Activated CD4-positive, CD25-positive, alpha-beta regulatory T cell treated with anti-CD3 and anti-CD28 coated beads, Interleukin-2, amount 50 U/mL, for 72 hours (primary cell): ENCODE results near the gene CSNK2B.

Experiments
- DNase-seq: peaks from one replicate; pipeline ENCODE4 v3.0.0; 2021

CSNK2B gene

DNA sequence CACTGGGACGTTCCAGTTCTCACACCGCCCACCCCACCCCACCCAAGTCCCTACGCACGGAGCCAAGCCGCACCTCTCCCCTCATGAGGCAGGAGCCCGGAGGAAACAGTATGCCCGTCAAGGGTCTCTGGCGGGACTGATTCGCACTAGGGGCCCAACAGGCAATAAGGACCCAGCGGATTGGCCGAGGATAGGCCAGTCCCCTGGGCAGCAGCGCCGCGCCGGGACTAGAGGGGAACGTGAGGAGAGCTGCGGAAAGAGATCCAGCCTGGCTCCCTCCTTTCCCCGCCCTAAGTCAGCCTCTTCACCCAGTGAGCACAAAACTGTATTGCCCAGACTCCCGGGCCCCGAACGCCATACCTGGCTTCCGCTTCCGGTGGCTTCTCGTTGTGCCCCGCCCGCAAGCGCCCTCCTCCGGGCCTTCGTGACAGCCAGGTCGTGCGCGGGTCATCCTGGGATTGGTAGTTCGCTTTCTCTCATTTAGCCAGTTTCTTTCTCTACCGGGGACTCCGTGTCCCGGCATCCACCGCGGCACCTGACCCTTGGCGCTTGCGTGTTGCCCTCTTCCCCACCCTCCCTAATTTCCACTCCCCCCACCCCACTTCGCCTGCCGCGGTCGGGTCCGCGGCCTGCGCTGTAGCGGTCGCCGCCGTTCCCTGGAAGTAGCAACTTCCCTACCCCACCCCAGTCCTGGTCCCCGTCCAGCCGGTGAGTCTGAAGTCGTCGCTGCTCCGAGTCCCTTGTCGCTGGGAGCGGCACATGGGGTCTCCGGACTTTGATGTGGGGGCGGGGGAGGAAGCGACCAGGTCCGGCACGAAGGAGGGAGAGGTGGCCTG is at the start of gene CSNK2B:
CSNK2B (plus strand) TSS at position 580 of the 836 bp plus-strand sequence. CDS start 752 bp downstream, outside the sequence.
- DNase-seq, result peak; percentile 94

DNA sequence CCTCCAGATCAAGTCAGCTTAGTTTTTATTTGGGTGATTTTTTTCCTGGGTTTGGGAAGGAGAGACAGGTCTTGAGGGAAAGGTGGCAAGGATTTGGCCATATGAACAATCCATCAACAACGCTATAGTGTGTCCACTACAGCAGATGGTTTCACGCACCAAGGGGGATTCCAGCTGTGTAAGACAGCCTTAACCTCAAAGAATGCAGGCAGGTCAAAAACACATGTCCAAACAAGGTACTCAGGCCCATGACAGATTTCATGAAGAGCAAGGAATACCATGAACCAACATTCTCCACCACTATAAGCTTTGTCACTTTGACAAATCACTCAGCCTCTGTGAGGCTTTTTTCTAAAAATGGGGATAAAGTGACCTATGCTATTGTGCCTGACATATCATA is 48.9 kb upstream of the CSNK2B start:
- DNase-seq, result no peak

DNA sequence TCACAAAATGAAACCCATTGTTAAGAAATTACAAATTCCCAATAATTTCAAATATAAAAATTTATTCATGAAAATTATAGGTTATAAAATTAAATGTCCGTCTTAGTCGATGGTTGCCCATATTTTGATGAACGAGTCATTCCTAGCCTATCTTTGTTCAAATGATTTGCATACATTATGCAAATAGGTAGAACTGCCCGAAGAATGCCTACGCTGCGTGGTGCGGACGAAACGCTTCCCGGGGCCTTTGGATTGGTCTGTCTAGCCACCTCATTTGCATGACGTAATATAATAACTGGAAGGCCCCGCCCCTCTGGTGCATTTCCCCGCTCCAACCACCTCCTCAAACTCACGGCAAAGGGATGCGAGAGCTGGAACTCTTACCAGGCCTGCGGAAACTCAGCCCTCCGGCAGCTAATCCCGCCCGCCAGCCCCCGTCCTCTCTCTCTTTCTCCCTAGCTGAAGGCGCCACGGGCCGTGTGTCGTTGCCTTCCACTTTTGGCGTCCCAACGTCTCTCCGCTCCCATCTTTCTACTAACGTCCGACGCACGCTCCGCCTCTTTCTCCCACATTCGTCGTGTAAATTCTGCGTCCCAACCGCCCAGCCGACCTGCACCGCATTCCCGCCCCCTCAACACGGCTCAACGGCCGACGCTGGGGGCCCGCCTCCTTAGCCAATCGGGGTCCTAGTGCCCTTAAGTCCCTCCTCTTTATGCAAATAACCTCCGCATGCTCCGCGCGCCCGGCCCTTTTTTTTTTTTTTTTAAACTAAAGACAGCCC is 45.9 kb upstream of the CSNK2B start:
- peak; percentile 95 for DNase-seq

DNA sequence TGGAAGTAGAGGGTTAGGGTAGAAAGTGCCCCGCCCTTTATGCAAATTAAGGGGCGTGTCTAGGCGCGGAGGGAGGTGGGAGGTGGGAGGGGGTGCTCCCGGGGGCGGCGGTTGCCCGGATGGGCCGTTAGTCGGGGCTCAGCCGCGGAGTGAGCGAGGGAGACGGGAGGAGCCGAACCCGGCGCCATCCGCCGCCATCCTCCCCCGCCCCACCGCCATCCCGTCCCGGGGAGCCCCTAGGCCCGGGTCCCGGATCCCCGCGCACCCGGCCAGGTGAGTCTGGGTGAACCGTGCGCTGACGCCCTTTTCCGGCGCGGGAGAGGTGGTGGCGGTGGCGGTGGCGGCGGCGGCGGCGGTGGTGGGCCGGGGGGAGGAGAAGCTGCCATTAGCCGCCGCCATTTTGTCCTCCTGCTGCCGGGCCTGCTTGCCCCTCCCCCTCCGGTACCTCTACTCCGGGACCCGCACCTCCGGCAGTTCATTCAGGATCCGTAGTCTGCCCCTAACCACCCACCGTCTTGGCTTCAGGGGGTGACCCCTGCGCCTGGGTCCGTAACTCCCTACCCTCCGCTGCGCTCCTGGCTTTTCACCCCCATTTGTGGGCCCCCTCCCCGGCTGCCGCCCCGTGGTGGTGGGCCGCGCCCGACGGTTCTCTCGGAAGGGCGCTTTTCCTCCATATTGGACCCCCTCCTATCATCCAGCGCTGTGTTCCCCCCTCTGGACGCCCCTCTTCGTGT is 45.1 kb upstream of the CSNK2B start, which contains the start of gene PRRC2A:
PRRC2A (plus strand) TSS at position 130 of the 734 bp plus-strand sequence. CDS start 2,075 bp downstream, outside the sequence.
- DNase-seq, result peak; percentile 93

DNA sequence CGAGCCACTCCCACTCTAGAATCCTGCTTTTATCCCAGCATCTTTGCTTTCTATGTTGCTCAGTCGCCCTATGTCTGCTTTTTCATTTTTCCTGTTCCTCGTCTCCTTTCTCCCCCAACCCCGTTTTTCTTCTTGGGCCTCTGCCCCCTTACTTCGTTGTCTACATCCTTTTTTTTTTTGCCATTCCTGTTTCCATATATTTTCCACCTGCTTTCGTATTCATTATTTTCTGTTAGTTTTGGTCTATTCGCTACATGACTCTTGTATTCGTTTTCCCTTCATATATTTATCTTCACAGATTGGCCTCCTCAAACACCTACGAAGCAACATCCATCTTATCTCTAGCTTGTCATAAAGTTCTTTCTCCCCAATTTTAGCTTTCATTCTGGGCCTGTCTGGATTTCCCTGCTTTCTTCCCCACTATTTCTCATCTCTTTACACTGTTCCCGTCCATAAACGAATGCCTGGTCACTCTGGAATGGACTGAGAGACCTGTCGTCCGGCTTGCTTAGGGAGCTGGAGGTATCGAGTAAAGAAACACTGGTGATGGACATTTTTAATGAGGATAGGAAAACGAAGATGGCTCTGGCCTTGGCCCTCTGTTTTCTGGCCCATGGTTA is 44.5 kb upstream of the CSNK2B start:
- no peak for DNase-seq

DNA sequence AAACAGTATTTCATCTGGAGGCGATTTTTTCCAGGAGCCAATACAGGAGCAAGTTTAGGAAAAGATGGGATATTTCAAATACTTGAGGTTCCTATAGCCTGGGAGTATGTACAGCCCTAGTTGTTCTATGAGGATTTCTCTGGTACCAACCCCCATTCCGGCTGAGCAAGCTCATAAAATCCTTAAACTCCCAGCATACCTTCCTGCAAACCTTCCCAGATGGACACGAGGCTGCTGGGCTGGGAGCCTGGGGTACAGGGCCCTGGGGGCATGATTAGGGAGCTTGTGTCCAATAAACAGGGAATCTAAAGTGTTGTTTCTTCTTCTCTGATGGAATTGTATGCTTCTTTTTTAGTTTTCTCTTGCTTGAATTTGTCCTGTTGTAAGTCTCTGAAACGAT is 43.9 kb upstream of the CSNK2B start:
- no peak for DNase-seq

DNA sequence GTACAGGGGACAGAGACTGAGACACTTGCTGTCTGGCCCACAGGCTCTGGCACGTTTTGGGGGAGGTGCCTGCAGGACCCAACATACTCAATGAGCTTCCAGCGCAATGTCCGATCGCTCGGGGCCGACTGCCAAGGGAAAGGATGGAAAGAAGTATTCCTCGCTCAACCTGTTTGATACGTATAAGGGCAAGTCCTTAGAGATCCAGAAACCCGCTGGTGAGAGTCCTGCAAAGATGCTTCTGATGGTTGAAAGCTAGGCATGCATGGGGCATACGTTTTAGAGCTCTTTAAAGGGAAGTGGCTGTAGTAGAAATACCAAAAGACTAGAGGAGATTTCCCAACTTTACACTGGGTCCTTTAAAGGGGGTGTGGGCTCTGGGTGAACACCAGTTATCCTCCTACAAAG is 43.2 kb upstream of the CSNK2B start:
- no peak for DNase-seq

DNA sequence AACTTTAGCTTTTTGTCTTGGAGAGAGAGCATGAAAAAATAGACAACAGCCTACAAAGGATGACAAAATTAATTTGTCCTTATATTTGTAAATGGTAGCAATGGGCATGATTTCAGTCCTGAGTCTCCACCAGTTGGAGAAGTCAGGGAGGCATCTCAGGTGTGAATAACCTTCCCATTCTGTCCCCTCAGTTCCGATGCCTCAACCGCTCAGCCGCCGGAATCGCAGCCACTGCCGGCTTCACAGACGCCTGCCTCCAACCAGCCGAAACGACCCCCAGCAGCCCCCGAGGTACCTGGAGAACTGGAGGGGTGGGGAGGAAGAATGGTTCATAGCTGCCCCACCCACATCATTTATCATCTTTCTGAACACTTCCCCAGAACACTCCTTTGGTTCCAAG is 41.8 kb upstream of the CSNK2B start:
- no peak for DNase-seq

DNA sequence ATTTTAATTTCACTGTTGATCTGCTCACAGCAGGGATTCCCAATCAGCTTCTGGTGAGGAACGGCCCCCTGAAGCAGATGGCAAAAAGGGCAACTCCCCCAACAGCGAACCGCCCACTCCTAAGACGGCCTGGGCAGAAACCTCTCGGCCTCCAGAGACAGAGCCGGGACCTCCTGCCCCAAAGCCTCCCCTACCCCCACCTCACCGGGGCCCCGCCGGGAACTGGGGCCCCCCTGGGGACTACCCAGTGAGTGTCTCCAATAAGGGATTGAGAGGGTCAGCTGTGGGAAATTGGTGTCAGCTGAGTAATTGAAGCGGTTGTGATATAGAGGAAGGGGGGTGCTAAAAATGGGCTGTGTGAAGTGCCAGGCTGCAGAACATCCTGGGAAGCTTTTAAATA is 38.9 kb upstream of the CSNK2B start:
- no peak for DNase-seq

DNA sequence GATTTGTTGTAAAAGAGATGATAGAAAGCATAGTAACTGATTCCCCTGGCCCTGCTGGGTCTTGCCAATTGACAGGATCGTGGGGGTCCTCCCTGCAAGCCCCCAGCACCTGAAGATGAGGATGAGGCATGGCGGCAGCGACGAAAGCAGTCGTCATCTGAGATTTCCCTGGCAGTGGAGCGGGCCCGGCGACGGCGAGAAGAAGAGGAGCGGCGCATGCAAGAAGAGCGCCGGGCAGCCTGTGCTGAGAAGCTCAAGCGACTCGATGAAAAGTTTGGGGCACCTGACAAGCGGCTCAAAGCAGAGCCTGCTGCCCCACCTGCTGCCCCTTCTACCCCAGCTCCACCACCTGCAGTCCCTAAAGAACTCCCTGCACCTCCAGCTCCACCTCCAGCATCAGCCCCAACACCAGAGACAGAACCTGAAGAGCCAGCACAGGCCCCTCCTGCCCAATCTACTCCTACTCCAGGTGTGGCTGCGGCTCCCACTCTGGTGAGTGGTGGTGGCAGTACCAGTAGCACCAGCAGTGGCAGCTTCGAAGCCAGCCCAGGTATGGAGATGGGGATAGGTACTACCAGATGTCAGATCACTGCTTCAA is 38.1 kb upstream of the CSNK2B start:
- no peak for DNase-seq

DNA sequence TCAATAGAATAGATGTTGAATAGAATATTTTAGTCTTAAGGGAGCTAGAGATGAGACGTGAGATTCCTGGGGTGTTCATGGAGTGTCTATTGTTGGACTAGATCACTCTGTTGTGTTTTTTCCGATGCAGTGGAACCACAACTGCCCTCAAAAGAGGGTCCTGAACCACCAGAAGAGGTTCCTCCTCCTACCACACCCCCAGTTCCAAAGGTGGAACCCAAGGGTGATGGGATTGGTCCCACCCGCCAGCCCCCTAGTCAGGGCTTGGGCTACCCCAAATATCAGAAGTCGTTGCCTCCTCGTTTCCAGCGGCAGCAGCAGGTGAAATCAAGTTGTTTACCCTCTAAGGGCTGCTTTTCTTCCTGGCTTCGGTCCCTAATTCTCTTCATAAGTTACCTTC is 36.9 kb upstream of the CSNK2B start:
- DNase-seq, result no peak

DNA sequence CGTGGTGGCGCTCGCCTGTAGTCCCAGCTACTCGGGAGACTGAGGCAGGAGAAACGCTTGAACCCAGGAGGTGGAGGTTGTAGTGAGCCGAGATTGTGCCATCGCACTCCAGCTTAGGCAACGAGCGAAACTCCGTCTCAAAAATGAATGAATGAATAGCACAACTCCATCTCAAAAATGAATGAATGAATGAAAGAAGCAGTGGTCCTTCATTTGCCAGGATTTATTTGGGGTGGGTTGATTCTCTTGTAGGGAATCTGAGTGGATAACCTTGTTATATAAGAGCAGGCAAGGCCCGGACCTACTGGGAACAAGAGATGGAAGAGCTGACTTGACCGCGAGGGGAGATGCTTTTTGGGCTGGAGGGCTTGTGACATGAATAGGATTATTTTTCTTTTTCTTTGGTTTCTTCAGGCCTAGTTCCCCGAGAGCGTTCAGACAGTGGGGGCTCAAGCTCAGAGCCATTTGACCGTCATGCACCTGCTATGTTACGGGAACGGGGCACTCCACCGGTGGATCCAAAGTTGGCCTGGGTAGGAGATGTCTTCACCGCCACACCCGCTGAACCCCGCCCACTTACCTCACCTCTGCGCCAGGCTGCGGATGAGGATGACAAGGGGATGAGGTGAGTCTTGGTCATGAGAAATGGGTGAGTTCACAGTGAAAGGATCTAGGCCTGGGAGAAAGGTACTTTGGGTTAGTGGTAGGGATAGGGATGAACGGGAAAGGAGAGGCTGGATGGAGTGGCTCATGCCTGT is 35.5 kb upstream of the CSNK2B start:
- DNase-seq, result no peak

DNA sequence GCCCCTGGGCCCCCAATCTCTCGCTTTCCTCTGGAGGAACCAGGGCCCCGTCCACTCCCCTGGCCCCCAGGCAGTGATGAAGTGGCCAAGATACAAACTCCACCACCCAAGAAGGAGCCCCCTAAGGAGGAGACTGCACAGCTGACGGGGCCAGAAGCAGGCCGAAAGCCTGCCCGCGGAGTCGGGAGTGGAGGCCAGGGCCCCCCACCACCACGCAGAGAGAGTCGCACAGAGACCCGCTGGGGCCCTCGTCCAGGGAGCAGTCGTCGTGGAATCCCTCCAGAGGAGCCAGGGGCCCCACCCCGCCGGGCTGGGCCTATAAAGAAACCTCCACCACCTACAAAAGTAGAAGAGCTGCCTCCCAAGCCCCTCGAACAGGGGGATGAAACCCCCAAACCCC is 34.7 kb upstream of the CSNK2B start:
- no peak for DNase-seq

DNA sequence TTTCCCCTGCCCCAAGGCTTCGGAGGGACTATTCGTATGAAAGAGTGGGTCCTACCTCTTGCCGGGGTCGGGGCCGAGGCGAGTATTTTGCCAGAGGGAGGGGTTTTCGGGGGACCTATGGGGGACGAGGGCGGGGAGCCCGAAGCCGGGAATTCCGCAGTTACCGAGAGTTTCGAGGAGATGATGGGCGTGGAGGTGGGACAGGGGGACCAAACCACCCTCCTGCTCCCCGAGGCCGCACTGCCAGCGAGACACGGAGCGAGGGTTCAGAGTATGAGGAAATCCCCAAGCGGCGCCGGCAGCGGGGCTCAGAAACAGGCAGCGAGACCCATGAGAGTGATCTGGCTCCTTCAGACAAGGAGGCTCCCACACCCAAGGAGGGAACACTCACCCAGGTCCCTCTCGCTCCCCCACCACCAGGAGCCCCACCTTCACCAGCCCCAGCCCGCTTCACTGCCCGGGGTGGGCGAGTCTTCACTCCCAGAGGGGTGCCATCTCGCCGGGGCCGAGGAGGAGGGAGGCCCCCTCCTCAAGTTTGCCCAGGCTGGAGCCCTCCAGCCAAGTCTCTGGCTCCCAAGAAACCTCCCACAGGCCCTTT is 34.1 kb upstream of the CSNK2B start:
- no peak for DNase-seq

DNA sequence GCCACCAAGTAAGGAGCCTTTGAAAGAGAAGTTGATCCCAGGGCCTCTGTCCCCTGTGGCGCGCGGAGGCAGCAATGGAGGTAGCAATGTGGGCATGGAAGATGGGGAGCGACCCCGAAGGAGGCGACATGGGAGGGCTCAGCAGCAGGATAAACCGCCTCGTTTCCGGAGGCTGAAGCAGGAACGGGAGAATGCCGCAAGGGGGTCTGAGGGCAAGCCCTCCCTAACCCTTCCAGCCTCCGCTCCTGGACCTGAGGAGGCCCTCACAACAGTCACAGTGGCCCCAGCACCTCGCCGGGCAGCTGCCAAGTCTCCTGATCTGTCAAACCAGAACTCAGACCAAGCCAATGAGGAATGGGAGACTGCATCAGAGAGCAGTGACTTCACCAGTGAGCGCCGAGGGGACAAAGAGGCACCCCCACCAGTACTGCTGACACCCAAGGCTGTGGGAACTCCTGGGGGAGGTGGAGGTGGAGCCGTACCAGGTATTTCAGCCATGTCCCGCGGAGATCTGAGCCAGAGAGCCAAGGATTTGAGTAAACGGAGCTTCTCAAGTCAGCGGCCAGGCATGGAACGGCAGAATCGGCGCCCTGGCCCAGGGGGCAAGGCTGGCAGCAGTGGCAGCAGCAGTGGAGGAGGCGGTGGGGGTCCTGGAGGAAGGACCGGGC is 33.5 kb upstream of the CSNK2B start:
- no peak for DNase-seq

DNA sequence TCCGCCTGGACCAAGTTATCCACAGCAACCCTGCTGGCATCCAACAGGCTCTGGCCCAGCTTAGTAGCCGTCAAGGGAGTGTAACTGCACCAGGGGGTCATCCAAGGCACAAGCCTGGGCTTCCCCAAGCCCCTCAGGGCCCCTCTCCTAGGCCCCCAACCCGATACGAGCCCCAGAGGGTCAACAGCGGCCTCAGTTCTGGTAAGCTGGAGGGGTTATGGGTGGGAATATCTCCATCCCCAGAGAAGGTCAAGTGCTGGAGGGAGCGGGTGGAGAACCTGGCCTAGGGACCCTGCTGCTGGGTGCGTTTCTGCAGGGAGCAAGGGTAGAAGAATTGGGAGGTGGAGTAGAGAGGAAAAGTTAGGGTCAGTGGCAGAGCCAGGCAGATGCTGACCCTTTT is 32.4 kb upstream of the CSNK2B start:
- no peak for DNase-seq

DNA sequence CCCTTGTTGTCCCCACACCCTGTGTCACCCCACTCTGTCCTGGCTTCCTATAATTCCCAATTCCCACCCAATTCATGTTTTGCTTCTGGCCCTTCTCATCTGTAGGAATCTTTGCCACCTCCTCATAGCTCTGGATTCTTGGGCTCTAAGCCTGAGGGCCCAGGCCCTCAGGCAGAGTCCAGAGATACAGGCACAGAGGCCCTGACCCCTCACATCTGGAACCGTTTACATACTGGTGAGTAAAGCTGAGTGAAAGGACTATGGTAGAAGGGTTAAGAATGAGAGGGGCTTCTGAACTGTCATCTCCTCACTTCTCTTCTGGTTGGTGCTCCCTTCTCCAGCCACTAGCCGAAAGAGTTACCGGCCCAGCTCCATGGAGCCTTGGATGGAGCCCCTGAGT is 31.7 kb upstream of the CSNK2B start:
- no peak for DNase-seq

DNA sequence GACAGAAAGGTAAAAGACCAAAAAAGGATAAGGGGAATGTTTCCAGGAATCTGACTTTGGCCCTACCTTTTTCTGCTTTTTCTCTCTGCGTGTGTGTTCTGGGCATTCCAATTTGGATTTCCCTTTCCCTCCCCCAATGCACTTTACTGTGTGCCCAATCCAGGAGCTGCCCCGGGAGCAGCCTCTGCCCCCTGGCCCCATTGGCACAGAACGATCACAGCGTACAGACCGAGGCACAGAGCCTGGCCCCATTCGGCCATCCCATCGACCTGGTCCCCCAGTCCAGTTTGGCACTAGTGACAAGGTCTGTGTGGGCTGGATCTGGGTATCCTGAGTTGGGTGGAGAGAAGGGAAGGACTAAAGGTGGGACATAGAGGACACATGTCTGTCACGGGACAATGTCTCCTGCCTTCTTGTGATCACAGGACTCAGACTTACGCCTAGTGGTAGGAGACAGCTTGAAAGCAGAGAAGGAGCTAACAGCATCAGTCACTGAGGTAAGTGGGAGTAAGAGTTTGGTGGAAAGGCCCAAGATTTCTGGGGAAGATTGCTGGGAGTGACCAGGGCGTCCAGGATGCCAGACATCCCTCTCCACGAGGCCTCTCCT is 30.8 kb upstream of the CSNK2B start:
- no peak for DNase-seq

DNA sequence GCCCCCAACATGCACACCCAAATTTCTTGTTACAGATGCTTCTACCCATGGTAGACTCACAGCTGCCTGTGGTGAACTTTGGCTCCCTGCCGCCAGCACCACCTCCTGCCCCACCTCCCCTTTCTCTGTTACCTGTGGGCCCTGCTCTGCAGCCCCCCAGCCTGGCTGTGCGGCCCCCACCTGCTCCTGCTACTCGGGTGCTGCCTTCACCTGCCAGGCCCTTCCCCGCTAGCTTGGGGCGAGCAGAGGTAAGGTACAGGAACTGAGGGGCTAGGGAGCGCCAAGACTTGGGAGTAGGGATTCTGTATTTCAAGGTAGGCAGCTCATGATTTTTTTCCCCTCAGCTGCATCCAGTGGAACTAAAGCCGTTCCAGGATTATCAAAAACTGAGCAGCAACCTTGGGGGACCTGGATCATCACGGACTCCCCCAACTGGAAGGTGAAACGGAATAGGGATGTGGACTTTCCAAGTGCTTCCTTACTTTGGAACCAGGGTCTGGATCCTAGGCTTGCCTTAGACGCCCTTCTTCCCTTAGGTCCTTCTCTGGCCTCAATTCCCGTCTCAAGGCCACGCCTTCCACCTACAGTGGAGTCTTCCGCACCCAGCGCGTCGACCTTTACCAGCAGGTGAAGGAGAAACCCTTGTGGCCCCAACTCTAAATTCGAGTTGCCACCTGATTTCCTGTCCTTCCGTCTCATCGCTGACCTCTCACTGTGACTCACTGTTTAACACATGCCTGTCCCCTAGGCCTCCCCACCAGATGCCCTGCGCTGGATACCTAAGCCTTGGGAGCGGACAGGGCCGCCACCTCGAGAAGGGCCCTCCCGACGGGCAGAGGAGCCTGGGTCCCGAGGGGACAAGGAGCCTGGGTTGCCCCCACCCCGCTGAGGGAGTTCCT is 28.9 kb upstream of the CSNK2B start:
- no peak for DNase-seq
